Right renal pelvis (tissue), 4 donors: Measurements from ENCODE around the gene IQUB. TPM values are rescaled to one million over a fixed set of nuclear protein-coding genes. Genes with fewer than 3 reads are reported as not detected.
A peak's percentile ranks its signal among the peaks of the same experiment; 100 is the strongest.
"Not testable (repeated sequence)": the region's sequence is repeated elsewhere in the genome, so short reads cannot be mapped to it uniquely, and the experiment has no call there.

Experiments
- DNase-seq, 4 donors: peaks; one replicate each; pipeline ENCODE4 v3.0.0-alpha.2; 2013; ENCODE audit warnings: low read depth in 4 of 4, low spot score in 3 of 4, missing footprints in 1 of 4
- polyA plus RNA-seq, 4 donors: library from polyadenylated mRNA; unstranded; fragments of 120-200 nt; gene quantifications; one replicate each; pipeline ENCODE4 v1.2.1, GENCODE V29; 2013; ENCODE audit not compliant: insufficient read length in 4 of 4

IQUB gene
- polyA plus RNA-seq, 4 donors = 5.4 to 7.3 (median 6.3) TPM

DNA sequence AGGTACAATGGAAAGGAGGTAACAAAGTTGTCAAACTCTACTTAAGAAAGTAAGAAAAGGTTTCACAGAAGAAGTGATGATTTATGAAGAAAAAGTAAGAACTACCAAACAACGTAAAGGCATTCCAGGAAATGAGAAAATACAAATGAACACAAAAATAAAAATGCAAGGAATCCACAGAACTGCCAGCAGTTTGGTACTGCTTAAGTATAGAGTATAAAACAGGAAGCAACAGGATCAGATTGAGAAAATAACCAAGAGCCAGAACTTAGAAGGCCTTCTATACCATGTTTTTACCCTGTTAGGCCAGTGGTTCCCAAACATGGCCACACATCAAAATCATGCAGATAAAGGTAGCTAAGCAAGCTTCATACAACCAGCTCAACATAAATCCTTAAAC is 14.0 kb upstream of the IQUB start:
- no peak for DNase-seq

- DNase-seq = no peak
Measured at GRCh38 chr7:123539871-123540270, 5.5 kb upstream of the IQUB start.

GRCh38 chr7:123538897-123539296 is 4.5 kb upstream of the IQUB start:
- no peak for DNase-seq

DNA sequence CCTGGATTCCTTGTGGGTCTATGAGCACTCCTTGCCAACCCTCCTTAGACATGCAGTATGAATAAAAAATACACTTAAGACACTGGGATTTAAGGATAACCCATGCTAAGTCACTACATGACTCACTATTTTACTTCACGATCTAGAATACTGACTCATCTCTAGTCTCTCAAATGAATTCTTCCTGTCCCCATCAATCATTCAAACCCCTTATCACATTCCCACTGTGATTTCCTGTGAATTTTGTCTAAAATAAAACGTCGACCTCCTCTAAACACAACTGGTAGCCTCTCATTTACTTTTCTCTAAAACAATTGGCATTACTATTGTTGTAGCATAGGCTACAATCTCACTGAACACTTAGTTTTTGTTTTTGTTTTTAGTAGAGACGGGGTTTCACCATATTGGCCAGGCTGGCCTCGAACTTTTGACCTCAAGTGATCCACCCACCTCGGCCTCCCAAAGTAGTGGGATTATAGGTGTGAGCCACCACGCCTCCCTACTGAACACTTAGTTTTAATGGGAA is 3.9 kb upstream of the IQUB start:
- DNase-seq = no peak

DNA sequence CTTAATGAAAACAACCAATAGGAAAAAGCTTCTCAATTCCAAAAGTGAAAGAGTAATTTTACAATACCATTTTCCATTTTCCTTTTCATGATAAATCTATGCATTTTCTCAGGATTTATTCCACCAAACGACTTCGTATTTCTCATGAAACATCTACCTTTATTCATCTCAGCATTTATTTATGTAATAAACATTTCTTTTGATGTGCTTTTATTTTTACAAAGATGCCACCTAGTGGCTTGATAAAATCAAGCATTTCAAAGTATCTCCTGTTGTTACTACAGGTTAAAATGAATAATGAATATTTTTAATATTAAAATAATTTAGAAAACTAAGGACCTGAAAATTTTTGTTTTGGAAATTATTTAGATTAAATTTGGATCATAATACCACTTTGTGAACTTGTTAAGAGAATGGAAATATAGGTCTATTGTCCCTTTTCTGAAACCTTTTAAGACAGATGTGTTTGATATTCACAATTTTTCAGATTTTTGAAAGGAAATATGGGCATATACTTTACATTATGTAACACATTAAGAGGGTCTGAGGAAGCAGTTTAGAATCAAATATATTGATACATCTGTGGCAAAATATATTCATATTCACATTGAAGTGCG is 2.7 kb upstream of the IQUB start:
- no peak for DNase-seq

GRCh38 chr7:123535517-123535916 is 1.1 kb upstream of the IQUB start:
- DNase-seq = no peak

DNA sequence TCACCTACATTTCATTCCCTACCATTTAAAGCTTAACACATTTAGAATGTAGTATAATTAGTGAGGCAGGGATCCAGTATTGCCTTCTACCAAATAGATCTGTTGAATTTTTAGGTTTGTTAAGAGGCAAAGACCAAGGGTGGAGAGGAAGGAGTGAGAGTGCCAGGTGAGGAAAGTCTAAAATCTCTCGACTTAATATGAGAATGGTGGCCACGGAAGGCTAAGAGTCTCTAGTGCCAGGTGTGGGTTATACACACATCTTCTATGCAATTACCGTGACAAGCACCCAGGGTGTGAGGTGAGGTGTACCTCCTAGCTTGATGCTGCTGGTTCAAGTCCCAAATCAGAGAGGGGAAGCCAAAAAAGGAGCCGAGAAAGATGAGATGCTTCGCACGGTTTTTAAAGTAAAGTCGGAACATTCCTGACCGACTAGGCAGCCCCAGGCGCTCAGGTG is 439 bp downstream of the IQUB start:
- DNase-seq = no peak

GRCh38 chr7:123533553-123533917 is 860 bp downstream of the IQUB start:
- no peak for DNase-seq

- DNase-seq = not testable (repeated sequence)
Measured at GRCh38 chr7:123532788-123533552, 1.4 kb downstream of the IQUB start.

DNA sequence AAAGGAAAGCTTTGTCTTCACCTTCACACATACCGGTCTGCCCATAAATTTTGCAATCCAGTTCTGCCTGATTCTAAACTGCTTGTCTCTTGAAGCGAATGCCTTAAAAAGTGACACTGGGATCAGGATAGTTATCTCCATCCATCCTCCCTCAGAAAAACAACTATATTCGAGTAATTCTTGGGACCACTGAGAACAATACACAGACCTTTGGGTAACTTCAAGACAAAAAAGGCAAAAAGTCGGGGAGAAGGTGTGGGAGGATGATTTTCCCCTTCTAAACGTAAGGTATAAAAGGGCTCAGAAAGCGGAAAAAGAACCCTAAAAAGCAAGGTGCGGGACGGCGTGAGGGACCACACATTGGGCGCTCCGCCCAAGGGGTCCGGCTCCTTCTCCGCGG is 2.1 kb downstream of the IQUB start:
- not testable (repeated sequence) for DNase-seq

- not testable (repeated sequence) for DNase-seq
Measured at GRCh38 chr7:123530035-123530591, 4.3 kb downstream of the IQUB start.

DNA sequence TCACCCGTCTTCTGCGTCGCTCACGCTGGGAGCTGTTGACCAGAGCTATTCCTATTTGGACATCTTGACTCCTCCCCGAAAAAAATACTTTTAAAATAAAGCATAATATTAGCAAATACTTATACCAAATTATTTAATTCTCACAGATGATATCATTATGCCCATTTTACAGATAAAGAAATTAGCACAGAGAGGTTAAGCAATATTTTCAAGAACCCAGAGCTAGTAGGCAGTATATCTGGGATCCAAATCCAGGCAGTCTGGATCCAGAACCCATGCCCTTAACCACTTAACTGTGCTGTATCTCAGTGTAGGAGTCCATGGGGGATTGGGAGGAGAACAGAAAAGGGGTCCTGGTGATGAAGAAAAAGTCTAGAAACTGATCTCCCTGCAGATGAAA is 6.1 kb downstream of the IQUB start:
- DNase-seq = no peak

- not testable (repeated sequence) for DNase-seq
Measured at GRCh38 chr7:123527712-123528225, 6.6 kb downstream of the IQUB start.

DNA sequence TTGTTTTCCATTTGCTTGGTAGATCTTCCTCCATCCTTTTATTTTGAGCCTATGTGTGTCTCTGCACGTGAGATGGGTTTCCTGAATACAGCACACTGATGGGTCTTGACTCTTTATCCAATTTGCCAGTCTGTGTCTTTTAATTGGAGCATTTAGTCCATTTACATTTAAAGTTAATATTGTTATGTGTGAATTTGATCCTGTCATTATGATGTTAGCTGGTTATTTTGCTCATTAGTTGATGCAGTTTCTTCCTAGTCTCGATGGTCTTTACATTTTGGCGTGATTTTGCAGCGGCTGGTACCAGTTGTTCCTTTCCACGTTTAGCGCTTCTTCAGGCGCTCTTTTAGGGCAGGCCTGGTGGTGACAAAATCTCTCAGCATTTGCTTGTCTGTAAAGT is 7.9 kb downstream of the IQUB start:
- not testable (repeated sequence) for DNase-seq

DNA sequence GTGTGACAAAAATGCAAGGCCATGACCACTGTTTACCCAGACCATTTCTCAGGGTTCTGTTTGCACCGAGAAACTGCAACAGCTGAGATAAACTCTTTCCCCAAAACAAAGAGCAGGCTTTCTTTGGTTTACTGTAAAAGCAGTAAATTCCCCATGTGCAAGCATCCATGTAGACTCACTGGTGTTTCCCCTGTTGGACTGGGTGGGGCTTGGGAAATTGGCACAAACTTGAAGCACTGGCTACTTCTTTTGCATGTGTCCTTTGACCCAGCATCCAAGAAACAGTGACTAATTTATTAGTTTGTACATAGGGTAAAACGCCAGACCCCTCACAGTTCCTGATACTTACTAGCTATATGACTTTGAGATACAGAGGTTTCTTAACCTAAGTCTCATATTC is 12.3 kb downstream of the IQUB start:
- DNase-seq = peak in 1 of 4 donors; percentile 55

DNA sequence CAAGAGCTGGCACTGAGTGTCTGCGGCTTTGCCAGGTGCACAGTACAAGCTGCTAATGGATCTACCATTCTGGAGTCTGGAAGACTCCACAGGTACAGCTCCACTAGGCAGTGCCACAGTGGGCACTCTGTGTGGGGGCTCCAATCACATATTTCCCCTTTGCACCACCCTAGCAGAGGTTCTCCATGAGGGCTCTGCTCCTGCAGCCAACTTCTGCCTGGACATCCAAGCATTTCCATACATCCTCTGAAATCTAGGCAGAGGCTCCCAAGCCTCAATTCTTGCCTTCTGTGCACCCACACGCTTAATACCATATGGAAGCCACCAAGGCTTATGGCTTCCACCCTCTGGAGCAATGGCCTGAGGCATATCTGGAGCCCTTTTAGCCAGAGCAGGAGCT is 29.2 kb downstream of the IQUB start:
- DNase-seq = no peak

GRCh38 chr7:123502201-123502600 is 32.2 kb downstream of the IQUB start:
- no peak for DNase-seq

DNA sequence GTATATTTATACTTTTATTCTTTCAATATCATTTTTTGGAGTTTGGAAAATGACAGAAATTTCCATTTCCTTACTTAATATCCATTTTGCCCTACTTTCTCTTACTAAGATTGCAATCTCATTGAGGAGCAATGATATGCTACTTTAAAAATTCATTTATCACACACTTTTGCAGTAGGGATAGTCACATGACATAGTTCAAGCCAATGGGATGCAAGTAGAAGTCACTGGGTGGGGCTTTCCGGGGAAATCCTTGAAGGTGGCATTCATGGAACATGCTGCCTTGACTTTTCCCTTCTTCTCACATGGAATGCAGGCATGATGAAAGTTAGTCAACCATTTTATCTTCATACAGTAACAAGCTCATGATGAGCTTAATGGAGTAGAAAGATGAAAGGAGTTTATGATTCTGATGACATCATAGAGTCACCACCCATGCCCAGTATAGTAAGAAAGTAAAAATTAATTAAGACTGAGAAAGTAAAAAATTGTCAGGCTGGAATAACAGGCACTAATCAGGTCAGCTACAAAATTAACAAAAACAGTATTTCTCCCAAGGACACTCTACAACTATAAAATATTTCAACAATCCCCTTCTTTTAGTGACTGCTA is 33.4 kb downstream of the IQUB start:
- no peak for DNase-seq

GRCh38 chr7:123499211-123499970 is 35.0 kb downstream of the IQUB start:
- no peak for DNase-seq

- DNase-seq = no peak
Measured at GRCh38 chr7:123498601-123499000, 35.8 kb downstream of the IQUB start.
